ENCODE measurements around the gene IGSF8.

DNA sequence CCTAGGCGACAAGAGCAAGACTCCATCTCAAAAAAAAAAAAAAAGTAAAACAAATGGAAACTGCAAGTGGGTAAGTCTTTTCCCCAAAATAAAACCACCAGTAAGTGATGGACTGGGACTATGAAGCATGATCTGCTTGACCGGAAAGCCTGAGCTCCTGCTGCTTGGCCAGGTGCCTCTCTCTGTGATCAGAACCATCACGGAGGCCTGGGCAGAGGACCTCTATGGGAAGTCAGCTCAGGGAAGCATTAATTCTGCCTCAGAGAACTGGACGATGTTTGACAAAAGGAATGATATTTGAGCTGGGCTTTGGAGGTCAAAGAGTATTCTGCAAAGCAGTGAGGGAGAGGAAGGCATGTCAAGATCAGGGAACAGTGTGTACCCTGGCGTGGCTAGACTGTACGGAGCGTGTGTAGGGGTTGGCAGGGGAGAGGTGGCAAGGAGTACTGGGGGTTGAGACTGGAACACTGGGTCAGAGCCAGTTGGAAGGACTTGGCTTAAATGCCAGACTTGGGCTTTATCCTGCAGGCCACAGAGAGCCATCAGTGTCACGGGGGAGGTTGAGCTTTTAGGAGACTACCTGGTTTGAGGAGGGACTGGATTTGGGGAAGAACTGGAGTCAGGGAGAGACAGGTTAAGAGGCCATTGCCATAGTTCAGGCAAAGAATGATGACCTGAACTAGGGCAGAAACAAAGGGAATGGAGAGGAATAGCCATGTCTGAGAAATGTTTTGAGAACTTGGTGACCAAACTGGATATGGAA is 33.6 kb upstream of the IGSF8 start:
- TF ChIP-seq EZH2phosphoT487 (IDR thresholded peaks at IDR 0.05; ENCODE audit: insufficient read depth, low read depth) (no peak), EZH2 (IDR thresholded peaks at IDR 0.05; ENCODE audit: insufficient read depth, poor library complexity, severe bottlenecking) (no peak)

Measured in GM23248 (cell line).